IPS-15b (cell line): ENCODE data around the gene POLR1C.
"Not testable (repeated sequence)": the region's sequence is repeated elsewhere in the genome, so short reads cannot be mapped to it uniquely, and the experiment has no call there.

Experiments used
- H3K27me3 ChIP-seq: one replicate; pipeline ENCODE4 v1.6.1; 2013; ENCODE audit warnings: low read length; ENCODE audit not compliant: control insufficient read depth, insufficient read depth
- H3K36me3 ChIP-seq: one replicate; pipeline ENCODE4 v1.6.1; 2013; ENCODE audit warnings: low read length; ENCODE audit not compliant: control insufficient read depth, insufficient read depth
- H3K4me1 ChIP-seq: one replicate; pipeline ENCODE4 v1.6.1; 2013; ENCODE audit warnings: mild to moderate bottlenecking, low read length; ENCODE audit not compliant: control insufficient read depth, insufficient read depth
- H3K4me3 ChIP-seq: one replicate; pipeline ENCODE4 v1.5.1; 2013; ENCODE audit warnings: low read depth, low read length
- H3K9ac ChIP-seq: one replicate; pipeline ENCODE4 v1.6.1; 2013; ENCODE audit warnings: low read depth, mild to moderate bottlenecking, low read length
- H3K9me3 ChIP-seq: one replicate; pipeline ENCODE4 v1.6.1; 2013; ENCODE audit warnings: mild to moderate bottlenecking, low read length; ENCODE audit not compliant: control insufficient read depth, insufficient read depth

The POLR1C gene

DNA sequence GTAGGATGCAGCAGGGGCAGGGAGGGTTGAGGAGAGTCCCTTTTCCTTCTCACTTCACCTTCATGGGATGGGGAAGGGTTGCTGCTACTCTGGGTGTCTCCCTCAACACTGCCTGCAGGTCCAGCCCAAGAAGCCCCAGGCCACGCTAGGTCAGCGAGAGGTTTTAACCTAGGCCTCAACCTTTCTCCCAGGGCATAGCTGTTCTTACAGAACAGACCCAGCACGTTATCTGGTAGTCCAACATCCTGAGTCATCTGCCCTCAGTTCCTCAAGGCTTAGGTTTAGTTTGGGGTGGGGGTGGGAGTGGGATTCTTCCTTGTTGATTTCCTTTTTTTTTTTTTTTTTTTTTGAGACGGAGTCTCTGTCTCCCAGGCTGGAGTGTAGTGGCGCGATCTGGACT is 22.6 kb upstream of the POLR1C start:
- Histone ChIP-seq H3K4me3 (no peak overlapping the region), H3K4me1 (peaks cover 3% of the 10 kb centered on the region)

DNA sequence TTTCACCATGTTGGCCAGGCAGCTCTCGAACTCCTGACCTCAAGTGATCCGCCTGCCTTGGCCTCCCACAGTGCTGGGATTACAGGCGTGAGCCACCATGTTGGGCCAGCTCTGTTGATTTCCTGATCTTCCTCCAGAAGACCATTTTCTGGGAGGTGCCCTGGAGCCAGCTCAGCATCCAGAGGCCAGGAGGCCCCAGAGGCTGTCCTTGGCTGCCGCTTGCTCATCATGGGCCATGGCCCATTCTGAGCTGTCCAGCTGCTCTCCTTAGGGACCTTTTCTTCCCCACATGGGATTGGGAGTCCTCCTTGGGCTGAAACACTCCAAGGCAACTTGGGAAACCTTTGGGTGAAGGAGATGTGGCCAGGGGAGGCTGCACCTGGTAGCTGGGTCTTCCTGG is 22.1 kb upstream of the POLR1C start:
- Histone ChIP-seq H3K27me3 (no peaks in the 10 kb centered on the region), H3K9me3 (no peaks in the 10 kb centered on the region), H3K36me3 (peaks cover 23% of the 10 kb centered on the region), H3K4me1 (peaks cover 3% of the 10 kb centered on the region), H3K4me3 (no peak overlapping the region), H3K9ac (no peak overlapping the region)

More for the DNA sequence above, 22.6 kb upstream of the POLR1C start:
- no peaks in the 10 kb centered on the region for H3K27me3 ChIP-seq
- no peaks in the 10 kb centered on the region for H3K9me3 ChIP-seq
- H3K36me3 ChIP-seq, result peaks cover 18% of the 10 kb centered on the region
- no peak overlapping the region for H3K9ac ChIP-seq

DNA sequence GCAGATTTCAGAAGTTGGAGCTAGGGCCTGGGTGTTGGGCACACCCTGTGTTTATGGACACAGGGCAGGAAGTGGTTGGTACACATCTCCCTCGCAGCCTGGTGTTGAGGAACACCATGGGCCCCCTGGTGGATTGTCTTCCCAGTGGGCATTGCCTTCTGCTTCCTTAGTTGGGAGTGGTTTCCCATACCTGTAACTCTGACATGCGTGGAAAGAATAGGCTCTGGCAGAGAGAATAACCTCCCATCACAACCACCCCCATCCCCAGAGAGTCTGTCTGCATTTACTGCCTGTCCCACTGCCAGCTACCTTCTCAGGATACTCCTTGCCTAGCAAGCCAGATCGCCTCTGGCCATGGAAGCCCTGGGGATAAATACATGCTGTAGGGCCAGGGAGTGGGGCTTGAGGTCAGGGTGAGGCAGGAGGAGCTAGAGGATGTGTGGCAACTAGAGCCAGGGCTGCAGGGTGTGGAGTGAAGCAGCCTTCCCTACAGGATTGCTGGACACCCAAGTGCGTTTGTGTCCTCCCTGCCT is 21.4 kb upstream of the POLR1C start:
- Histone ChIP-seq H3K9me3 (no peaks in the 10 kb centered on the region), H3K9ac (peak overlapping the region; percentile 9), H3K4me3 (no peak overlapping the region), H3K4me1 (peaks cover 3% of the 10 kb centered on the region), H3K27me3 (no peaks in the 10 kb centered on the region), H3K36me3 (peaks cover 28% of the 10 kb centered on the region)

DNA sequence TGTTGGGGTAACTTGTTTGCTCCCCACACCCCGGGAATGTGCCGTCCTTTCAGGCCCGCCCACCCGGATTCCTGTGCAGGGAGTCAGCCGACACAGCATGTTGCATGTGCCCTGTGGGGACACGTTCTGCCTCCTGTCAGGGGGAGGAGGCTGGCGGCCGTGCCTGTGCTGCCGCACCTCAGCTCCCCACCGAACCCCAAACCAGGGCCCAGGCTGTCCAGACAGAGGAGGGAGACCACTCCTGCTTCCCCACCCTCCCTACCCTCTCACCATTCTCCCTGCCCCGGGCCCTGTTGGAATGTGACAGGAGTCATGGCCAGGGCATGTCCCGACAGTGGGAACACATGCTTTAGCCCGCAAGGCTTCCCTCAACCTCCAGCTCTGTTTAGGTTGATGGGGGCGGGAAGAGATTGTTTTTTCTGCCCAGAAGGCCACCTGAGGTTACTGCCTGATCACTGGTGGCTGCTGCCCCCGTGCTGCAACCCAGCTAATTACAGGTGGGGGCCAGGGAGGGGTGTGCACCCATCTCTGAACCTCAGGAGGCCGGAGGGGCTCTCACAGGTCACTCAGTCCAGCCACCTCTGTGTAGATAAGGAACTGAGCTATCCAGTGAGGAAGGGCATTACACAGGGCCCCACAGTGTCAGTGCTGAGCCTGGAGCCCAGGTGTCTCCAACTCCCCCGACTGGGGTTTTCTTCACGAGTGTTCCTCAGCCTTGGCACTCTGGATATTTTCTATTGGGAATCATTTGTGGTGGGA is 20.3 kb upstream of the POLR1C start:
- Histone ChIP-seq H3K27me3 (no peaks in the 10 kb centered on the region), H3K4me1 (peaks cover 3% of the 10 kb centered on the region), H3K9ac (no peak overlapping the region), H3K9me3 (no peaks in the 10 kb centered on the region), H3K36me3 (peaks cover 34% of the 10 kb centered on the region), H3K4me3 (no peak overlapping the region)

DNA sequence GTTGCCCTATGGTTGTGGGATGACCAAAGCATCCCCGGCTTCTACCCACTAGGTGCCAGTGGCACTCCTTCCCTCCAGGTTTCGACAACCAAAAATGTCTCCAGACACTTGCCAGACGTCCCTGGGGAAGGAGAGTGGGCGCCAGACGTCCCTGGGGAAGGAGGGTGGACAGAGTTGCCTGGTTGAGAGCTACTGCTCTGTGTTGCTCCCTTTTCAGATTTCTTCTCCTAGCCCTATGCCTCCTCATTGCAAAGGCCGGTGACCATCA is 19.8 kb upstream of the POLR1C start:
- Histone ChIP-seq H3K9me3 (no peaks in the 10 kb centered on the region), H3K9ac (no peak overlapping the region), H3K27me3 (no peaks in the 10 kb centered on the region), H3K4me1 (peaks cover 3% of the 10 kb centered on the region), H3K4me3 (no peak overlapping the region), H3K36me3 (peaks cover 36% of the 10 kb centered on the region)

DNA sequence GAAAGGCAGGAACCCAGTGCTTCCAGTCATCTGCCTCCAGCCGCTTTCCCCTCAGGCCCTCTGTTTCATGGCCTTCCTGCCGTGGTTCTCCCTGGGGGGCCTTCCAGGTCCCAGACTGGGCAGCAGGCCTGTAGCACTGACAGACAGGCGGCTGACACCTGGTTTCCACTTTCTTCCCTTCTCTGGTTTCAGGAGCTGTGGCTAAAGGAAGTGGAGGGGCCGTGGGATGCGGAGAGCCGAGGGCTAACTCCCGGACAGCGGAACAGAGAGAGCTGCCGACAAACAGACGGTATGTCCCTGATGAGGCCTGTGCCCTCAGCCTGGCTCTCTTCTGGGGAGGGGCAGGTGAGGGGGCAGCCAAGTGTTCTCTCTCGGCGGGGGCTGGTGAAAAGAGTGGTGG is 19.2 kb upstream of the POLR1C start:
- Histone ChIP-seq H3K4me1 (peaks cover 3% of the 10 kb centered on the region), H3K27me3 (no peaks in the 10 kb centered on the region), H3K9ac (no peak overlapping the region), H3K9me3 (no peaks in the 10 kb centered on the region), H3K4me3 (no peak overlapping the region), H3K36me3 (peaks cover 42% of the 10 kb centered on the region)

DNA sequence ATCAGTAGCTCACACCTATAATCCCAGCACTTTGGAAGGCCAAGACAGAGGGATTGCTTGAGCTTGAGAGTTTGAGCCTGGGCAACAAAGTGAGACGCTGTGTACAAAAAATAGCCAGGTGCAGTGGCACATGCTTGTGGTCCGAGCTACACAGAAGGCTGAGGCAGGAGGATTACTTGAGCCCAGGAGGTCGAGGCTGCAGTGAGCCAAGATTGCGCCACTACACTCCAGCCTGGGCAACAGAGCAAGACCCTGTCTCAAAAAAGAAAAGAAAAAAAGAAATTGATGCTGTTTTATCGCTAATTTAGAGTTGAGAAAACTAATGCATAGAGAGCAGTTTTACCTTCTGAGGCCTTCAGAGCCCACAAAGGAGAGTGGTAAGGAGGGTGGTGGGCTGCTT is 18.6 kb upstream of the POLR1C start:
- peaks cover 48% of the 10 kb centered on the region for H3K36me3 ChIP-seq
- H3K9ac ChIP-seq, H3K9me3 ChIP-seq, H3K27me3 ChIP-seq, H3K4me1 ChIP-seq, H3K4me3 ChIP-seq: not testable (repeated sequence)

DNA sequence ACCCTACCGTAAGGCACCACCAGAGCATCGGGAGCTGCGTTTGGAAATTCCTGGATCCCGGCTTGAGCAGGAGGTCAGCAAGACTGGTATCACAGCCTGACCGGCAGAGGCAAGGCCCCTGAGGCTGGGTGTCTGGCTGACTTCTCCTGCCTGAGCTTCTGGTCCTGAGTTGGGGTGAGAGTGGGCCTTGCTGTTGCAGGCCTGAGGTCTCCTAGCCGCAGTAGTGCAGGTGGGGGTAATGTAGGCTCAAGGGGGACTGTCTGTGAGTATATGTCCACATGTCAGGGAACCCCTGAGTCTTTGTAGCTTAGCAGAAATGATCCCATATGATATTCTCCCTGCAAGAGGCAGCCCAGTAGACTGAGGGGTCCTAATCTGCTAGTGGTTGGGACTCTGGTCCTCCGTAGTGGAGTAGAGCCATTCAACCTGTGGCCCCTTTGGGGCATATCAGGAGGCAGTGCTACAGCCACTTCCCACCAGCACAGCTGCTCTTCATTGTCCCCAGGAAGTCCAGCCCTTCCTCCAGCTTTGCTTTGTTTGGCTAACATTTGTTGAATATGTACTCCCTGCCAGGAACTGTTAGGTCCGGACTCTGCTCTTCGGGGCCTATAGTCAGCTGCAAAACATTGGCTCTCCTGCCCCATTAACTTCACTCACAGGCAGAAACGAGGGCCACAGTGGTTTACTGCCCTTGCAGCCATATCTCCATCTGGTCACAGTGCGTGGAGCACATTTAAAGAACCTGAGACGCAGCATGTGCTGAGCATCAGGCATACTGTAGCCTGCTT is 17.7 kb upstream of the POLR1C start:
- Histone ChIP-seq H3K36me3 (peaks cover 57% of the 10 kb centered on the region), H3K4me1 (peaks cover 3% of the 10 kb centered on the region), H3K9ac (no peak overlapping the region), H3K27me3 (no peaks in the 10 kb centered on the region), H3K9me3 (no peaks in the 10 kb centered on the region), H3K4me3 (no peak overlapping the region)

DNA sequence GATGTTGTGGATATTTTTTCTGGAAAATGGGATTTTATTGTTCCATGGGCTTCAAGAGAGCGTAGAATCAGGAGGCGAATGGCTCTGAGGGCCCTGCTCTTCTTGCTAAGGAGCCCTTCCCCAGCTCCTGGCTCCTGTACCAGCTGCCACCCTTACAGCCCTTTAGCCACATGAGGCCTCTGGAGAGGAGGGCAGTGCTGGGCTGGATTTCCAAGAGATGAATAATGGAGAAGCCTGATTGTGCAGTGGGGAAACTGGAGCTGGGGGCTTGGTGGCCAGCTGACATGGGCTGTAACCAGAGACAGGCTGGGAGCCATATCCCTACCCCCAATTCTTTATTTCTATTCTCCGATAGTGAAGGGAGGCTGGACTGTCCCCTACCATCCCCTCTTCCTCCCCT is 16.0 kb upstream of the POLR1C start:
- Histone ChIP-seq H3K4me1 (peaks cover 3% of the 10 kb centered on the region), H3K4me3 (no peak overlapping the region), H3K9me3 (no peaks in the 10 kb centered on the region), H3K36me3 (peaks cover 71% of the 10 kb centered on the region), H3K9ac (no peak overlapping the region), H3K27me3 (no peaks in the 10 kb centered on the region)

DNA sequence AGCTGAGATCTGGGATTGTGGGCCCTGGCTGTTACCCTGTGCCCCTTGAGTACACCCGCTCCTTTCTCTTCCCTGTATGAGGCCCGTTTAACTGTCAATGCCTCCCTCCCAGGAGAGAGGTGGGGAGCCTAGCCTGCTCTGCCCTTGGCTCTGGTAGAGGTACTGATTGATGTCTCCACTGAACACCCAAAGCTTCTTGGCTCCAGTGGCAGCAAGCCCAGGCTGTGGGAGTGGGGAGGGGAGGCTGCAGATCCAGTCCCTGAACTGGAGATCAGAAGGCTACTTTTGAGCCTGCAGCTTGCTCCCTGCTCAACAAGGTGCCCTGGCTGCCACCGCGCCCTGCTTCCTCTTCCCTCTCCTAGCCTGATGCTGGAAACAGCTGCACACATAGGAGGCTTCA is 14.2 kb upstream of the POLR1C start:
- Histone ChIP-seq H3K9ac (no peak overlapping the region), H3K27me3 (peaks cover 3% of the 10 kb centered on the region), H3K36me3 (peaks cover 68% of the 10 kb centered on the region), H3K4me3 (no peak overlapping the region), H3K4me1 (no peaks in the 10 kb centered on the region), H3K9me3 (no peaks in the 10 kb centered on the region)

DNA sequence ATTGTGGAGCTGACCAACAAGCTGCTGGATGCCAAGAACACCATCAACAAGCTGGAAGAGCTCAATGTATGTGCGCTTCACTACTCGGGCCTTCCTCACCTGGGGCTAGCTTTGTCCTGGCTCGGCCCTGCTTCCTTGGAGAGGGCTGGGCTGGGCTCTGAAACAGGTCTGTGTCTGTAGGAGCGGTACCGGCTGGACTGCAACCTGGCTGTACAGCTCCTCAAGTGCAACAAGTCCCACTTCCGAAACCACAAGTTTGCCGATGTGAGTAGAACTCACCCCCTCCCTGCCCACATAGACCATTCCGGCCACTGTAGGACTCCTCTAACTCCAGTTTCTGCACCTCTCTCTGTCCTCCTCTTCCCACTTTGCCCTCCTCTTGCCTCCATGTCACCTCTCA is 13.4 kb upstream of the POLR1C start:
- H3K4me1 ChIP-seq, result no peaks in the 10 kb centered on the region
- H3K27me3 ChIP-seq, result peaks cover 10% of the 10 kb centered on the region
- H3K9ac ChIP-seq, result no peak overlapping the region
- no peaks in the 10 kb centered on the region for H3K9me3 ChIP-seq
- H3K36me3 ChIP-seq, result peaks cover 62% of the 10 kb centered on the region
- H3K4me3 ChIP-seq, result no peak overlapping the region
